Parathyroid adenoma (tissue), 2 donors: ENCODE results near the gene RNF220.

ENCODE experiments used
- H2AFZ ChIP-seq: fragments of 300-600 bp; sonication (generic); one replicate; pipeline ENCODE4 v1.7.0; 2017; ENCODE audit warnings: antibody characterized with exemption, mild to moderate bottlenecking
- H3K27ac ChIP-seq: fragments of 300-600 bp; sonication (generic); one replicate; pipeline ENCODE4 v1.7.0; 2017
- H3K27me3 ChIP-seq: fragments of 300-600 bp; sonication (generic); one replicate; pipeline ENCODE4 v1.7.0; 2017; ENCODE audit warnings: low read length; ENCODE audit not compliant: control insufficient read depth, insufficient read depth
- H3K36me3 ChIP-seq: fragments of 300-600 bp; sonication (generic); one replicate; pipeline ENCODE4 v1.7.0; 2017; ENCODE audit warnings: low read length; ENCODE audit not compliant: control insufficient read depth, insufficient read depth
- H3K4me1 ChIP-seq: fragments of 300-600 bp; sonication (generic); one replicate; pipeline ENCODE4 v1.7.0; 2017; ENCODE audit warnings: control low read depth
- H3K4me2 ChIP-seq: fragments of 300-600 bp; sonication (generic); one replicate; pipeline ENCODE4 v1.7.0; 2017; ENCODE audit warnings: low read length
- H3K4me3 ChIP-seq: fragments of 300-600 bp; sonication (generic); one replicate; pipeline ENCODE4 v1.7.0; 2017; ENCODE audit warnings: low read depth, low read length
- H3K79me2 ChIP-seq: fragments of 300-600 bp; sonication (generic); one replicate; pipeline ENCODE4 v1.7.0; 2017; ENCODE audit warnings: control low read depth
- H3K9ac ChIP-seq: fragments of 300-600 bp; sonication (generic); one replicate; pipeline ENCODE4 v1.7.0; 2017; ENCODE audit warnings: mild to moderate bottlenecking
- H3K9me3 ChIP-seq: fragments of 300-600 bp; sonication (generic); one replicate; pipeline ENCODE4 v1.7.0; 2017; ENCODE audit warnings: low read length; ENCODE audit not compliant: control insufficient read depth
- CTCF ChIP-seq: fragments of 300-600 bp; sonication (generic); IDR thresholded peaks from one replicate; pipeline ENCODE4 v1.7.0; 2017; ENCODE audit warnings: antibody characterized with exemption, mild to moderate bottlenecking
- donor health status: primary hyperparathyroidism.

Gene RNF220

GRCh38 chr1:44503625-44504024 is 98.6 kb downstream of the RNF220 start:
- no peak overlapping the region for H3K9ac ChIP-seq
- H2AFZ ChIP-seq: no peak overlapping the region
- no peaks in the 10 kb centered on the region for H3K27me3 ChIP-seq
- no peaks in the 10 kb centered on the region for H3K79me2 ChIP-seq
- H3K4me3 ChIP-seq: no peak overlapping the region
- no peaks in the 10 kb centered on the region for H3K36me3 ChIP-seq
- TF ChIP-seq CTCF: no peak
- no peaks in the 10 kb centered on the region for H3K9me3 ChIP-seq
- H3K4me2 ChIP-seq: no peak overlapping the region
- no peak overlapping the region for H3K27ac ChIP-seq
- H3K4me1 ChIP-seq: no peaks in the 10 kb centered on the region

- TF ChIP-seq CTCF: no peak
- Histone ChIP-seq H3K4me1 (no peaks in the 10 kb centered on the region), H3K9me3 (no peaks in the 10 kb centered on the region), H3K4me3 (no peak overlapping the region), H3K27ac (no peak overlapping the region), H3K36me3 (no peaks in the 10 kb centered on the region), H3K9ac (no peak overlapping the region), H2AFZ (no peak overlapping the region), H3K79me2 (no peaks in the 10 kb centered on the region), H3K4me2 (no peak overlapping the region), H3K27me3 (no peaks in the 10 kb centered on the region)
Measured at GRCh38 chr1:44505210-44505993, 100.3 kb downstream of the RNF220 start.

GRCh38 chr1:44507490-44508396 is 102.7 kb downstream of the RNF220 start:
- Histone ChIP-seq H3K9ac (no peak overlapping the region), H3K4me1 (no peaks in the 10 kb centered on the region), H3K79me2 (no peaks in the 10 kb centered on the region), H3K36me3 (no peaks in the 10 kb centered on the region), H2AFZ (no peak overlapping the region), H3K27me3 (no peaks in the 10 kb centered on the region), H3K4me2 (no peak overlapping the region), H3K9me3 (no peaks in the 10 kb centered on the region), H3K27ac (no peak overlapping the region), H3K4me3 (no peak overlapping the region)
- TF ChIP-seq CTCF: no peak

- no peak overlapping the region for H3K4me3 ChIP-seq
- no peak overlapping the region for H3K27ac ChIP-seq
- no peaks in the 10 kb centered on the region for H3K4me1 ChIP-seq
Measured at GRCh38 chr1:44508397-44508745, 103.3 kb downstream of the RNF220 start.

More at GRCh38 chr1:44508397-44508745, 103.3 kb downstream of the RNF220 start:
- H3K36me3 ChIP-seq: no peaks in the 10 kb centered on the region
- no peaks in the 10 kb centered on the region for H3K27me3 ChIP-seq
- H3K9me3 ChIP-seq: no peaks in the 10 kb centered on the region
- H3K9ac ChIP-seq: no peak overlapping the region
- H3K4me2 ChIP-seq: no peak overlapping the region
- no peaks in the 10 kb centered on the region for H3K79me2 ChIP-seq
- no peak for TF ChIP-seq CTCF
- H2AFZ ChIP-seq: no peak overlapping the region
